ENCODE results near the gene MRPL37.
A peak's percentile ranks its signal among the peaks of the same experiment; 100 is the strongest.
"Not testable (repeated sequence)": the region's sequence is repeated elsewhere in the genome, so short reads cannot be mapped to it uniquely, and the experiment has no call there.

MRPL37 gene

GRCh38 chr1:54199765-54200518 is at the start of gene MRPL37, which contains the start of gene CYB5RL:
Gene MRPL37, plus strand, starts transcription at chr1:54200167. Its CDS starts 77 bp downstream, at chr1:54200244.
Gene CYB5RL, minus strand, starts transcription at chr1:54200030. Its CDS starts 4,414 bp downstream, at chr1:54195616.
- DNase-seq: peak; percentile 94

- no peak for DNase-seq
Observed at GRCh38 chr1:54151013-54151412, 49.0 kb upstream of the MRPL37 start.

GRCh38 chr1:54152696-54153095 is 47.3 kb upstream of the MRPL37 start, which contains the start of gene CDCP2:
Gene CDCP2, minus strand, starts transcription at chr1:54153000. Its CDS starts 78 bp downstream, at chr1:54152922.
- no peak for DNase-seq

DNA sequence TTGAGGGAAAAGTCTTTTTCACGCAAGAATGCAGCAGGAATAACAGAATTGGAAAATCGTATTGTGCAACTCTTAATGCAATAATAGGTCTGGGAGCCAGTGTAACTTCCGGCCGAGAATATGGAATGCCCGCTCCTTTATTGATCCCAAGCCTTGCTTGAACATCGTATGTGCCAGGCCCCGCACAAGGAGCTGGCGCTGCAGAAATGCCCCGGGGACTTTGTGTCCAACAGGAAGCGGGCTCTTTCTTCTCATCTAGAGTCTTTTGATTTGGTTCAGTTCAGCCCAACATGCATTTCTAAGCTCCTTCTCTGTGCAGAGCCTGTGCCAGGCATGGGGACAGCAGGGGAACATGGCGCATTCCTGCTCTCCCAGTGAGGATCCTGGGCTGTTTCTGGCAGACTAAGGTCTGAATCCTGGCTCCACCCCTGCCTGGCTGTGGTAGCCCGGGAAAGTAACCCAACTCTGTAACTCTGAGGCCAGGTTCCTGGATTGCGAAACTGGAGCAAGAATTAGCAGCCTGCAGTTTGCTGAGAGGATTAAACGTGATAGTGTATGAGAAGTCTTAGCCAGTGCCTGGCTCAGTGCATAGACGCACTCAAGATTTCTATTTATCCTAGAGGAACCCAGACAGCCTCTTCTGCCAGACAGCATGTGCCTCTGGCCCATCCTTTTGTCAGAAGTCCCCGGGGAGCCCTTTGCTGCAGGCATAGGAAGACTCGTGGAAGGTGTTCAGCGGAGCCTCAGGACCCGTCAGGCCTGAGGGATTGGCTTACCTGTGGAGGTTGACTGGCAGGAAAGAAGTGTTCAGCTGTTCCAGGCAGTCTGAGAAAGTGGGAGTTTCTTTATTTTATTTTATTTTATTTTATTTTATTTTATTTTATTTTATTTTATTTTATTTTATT is 46.2 kb upstream of the MRPL37 start:
- no peak for DNase-seq

DNA sequence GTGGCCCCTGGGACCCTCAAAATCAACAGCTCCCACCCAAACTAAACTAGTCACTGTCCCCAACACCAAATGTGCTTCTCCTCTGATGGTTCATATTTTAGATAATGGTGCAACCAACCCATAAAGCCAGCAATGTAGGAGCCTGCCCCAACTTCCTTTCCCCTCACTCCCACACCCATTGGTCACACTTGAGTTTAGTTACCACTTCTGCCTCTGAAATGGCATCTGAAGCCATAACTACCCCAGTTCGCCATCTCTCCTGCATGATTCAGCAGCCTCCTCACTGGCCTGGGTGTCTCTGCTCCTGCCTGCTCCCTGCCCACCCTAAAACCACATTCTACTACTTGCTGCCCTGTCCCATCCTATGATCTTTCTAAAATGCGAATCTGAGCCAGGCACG is 43.8 kb upstream of the MRPL37 start:
- no peak for DNase-seq

DNA sequence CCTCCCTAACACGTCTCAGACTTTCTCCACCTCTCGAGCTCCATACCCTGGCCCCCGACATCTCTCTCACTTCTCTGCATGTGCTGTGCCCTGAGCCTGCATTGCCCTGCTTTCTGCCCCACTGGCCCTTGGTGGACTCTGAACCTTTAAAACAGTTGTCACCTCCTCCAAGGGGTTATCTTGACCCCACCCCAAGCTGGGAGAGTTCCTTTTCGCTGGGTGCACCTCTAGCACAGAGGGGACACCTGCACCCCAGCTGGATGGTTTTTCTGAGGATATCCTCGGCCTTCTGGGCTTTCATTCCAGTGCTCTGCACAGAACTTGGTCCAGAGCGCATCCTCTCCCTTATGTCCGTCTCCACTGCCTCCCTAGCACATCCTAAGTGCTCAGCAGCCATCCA is 43.0 kb upstream of the MRPL37 start:
- no peak for DNase-seq

DNA sequence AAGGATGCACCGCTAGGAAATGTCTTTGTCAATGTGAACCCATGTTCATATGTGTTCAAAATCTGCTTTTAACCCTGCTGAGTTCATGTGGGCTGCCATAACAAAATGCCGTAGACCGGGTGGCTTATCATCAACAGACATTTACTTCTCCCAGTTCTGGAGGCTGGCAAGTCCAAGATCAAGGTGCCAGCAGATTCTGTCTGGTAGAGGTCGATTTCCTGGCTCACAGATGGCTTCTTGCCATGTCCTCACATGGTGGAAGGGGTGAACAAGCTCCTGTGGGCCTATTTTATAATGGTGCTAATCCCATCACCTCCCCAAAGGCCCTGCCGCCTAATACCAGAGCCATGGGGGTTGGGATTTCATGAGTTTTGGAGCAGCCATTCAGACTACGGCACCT is 42.6 kb upstream of the MRPL37 start:
- no peak for DNase-seq

GRCh38 chr1:54158071-54158470 is 41.9 kb upstream of the MRPL37 start:
- no peak for DNase-seq

DNA sequence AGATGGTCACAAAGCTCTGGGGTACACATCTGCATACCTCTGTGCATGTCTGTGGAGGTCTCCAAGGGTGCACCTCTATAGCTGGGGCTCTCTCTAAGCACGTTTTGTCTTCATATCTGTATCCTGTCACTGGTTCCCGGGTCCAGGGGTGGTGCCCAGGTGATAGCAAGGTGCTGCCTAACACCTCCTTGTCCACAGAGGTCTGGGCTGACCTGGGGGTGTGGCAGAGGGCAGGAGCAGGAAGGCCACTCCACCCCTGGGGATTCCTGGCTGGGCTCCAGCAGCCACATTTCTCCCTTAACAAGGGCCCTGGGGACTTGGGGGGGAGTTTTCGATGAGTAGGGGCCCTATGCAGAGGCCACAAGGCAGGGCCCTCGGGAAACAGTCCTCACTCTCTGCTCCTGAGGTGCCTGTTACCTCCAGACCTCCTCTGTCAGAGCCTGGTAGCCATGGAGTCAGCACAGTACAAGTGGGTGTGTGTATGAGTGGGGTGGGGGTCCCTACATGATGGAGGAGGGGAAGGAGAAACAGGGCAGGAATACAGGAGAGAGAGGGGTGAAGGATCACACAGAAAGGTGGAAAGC is 40.1 kb upstream of the MRPL37 start:
- DNase-seq: no peak

- no peak for DNase-seq
Observed at GRCh38 chr1:54160351-54160750, 39.6 kb upstream of the MRPL37 start.

DNA sequence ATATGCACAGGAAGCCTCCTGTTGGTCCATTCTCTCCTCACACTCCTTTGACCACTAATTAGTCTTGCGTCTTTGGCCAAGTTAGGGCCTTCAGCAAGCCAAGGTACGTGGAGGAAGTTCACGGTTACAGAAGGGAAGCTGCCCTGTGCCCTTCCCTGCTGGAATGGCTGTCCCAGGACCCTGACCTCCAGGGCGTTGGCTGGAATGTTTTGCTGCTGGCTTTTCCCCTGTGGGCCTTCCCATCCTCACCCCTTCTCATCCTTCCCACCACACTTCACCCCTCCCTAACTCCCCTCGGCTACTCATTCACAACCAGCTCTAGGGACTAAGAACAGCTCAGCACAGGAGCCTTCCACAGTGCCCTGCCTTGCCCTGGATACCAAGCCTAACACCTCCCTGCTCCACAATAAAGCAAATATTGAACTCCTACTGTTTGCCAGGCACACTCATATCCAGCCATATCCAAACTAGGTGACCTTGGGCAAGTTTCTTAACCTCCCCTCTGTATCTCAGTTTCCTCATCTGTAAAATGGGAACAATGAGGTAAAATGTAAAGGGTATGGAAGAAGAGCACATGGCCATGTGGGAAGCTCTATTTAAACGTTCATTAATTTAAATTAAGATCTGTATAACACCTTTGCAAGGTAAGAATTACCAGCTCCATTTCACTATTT is 38.3 kb upstream of the MRPL37 start:
- no peak for DNase-seq

DNA sequence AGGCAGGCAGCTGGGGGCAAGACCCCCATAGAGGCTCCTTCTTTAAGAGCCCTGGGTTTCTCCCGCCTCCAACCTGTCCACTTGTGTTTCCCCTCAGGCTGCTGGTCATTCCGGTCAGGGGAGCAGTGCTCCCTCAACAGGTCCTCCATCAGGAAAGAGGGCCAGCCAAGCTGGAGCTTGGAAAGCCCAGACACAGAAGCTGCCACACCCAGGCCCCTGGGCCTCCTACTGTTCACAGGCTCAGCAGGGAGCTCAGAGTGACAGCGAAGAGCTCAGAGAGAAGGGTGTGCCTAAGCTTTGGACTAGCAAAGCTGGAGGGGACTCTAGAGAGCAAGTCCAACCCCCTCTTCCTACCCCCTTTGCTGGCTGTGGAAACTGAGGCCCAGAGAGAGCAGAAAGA is 36.9 kb upstream of the MRPL37 start:
- no peak for DNase-seq

- DNase-seq: no peak
Observed at GRCh38 chr1:54163573-54163972, 36.4 kb upstream of the MRPL37 start.

DNA sequence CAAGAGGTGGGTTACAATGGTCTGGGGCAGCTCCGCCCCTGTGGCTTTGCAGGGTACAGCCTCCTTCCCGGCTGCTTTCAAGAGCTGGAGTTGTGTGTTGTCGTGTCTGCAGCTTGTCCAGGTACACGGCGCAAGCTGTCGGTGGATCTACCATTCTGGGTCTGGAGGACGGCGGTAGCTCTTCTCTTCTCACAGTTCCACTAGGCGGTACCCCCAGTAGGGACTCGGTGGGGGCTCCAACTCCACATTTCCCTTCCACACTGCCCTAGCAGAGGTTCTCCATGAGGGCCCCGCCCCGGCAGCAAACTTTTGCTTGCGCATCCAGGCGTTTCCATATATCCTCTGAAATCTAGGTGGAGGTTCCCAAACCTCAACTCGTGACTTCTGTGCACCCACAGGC is 34.8 kb upstream of the MRPL37 start:
- DNase-seq: no peak

GRCh38 chr1:54166357-54166756 is 33.6 kb upstream of the MRPL37 start:
- DNase-seq: not testable (repeated sequence)

GRCh38 chr1:54167422-54168139 is 32.4 kb upstream of the MRPL37 start:
- DNase-seq: no peak

DNA sequence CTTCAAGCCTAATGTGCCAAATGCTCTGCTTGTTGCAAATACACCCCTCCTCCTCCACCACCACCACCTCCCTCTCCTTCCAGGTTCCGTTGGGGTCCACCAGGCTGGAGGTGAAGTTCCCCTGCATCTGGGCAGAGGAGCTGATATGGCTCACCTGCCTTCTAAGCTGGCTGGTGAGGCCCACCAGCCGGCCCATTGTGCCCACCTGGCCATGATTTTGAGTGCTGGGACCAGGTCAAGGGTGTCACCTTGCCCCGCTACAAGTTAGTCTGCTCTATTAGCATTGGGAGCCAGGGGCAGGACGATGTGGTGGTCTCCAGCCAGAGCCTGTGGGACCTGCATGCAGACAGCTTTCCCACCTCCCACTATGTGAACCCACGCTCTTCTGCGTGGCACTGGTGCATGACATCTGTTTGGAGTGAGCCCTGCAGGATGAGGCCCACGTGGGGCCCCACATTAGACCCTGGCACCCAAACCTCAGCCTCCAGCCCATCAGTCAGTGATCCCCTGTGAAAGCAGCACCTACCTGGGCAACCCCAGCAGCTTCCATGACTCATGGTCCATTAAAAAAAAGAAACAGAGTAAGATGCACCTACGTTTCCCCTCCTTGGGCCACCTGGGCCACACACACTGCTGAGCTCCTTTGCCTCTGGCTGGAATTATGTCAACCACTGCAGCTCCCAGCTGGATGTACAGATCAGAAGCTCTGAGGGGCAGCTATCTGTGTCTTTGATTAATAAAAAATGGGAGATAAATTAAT is 31.6 kb upstream of the MRPL37 start:
- DNase-seq: no peak

DNA sequence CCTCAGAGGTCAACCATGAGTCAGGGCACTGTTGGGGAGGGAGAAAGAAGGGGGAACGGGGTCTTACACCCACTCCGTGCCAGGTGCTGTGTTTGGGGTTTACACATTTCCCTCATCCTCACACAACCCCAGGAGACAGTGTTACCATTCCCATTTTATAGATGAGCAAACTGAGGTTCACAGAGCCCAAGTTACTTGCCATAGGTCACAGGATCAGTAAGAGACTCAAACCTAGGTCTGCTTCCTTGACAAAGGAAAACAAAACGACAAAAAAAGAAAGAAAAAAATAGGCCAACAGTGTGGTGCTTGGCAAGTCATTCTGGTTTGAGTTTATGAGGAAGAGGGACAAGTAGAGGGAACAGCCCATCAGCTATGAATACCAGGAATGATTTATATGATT is 30.9 kb upstream of the MRPL37 start:
- no peak for DNase-seq

- no peak for DNase-seq
Observed at GRCh38 chr1:54171016-54171415, 29.0 kb upstream of the MRPL37 start.

- DNase-seq: no peak
Observed at GRCh38 chr1:54171606-54172005, 28.4 kb upstream of the MRPL37 start.
